COLO668 (cell line): ENCODE measurements around the gene SRD5A1.

ENCODE experiments used
- DNase-seq: peaks from one replicate; lab custom pipeline; 2025; ENCODE audit not compliant: unreplicated experiment; lab: John Stamatoyannopoulos, UW

SRD5A1 gene

GRCh38 chr5:6711409-6712141 is 78.3 kb downstream of the SRD5A1 start:
- no peak for DNase-seq

GRCh38 chr5:6712142-6712576 is 78.9 kb downstream of the SRD5A1 start:
- DNase-seq: peak; percentile 73

- peak; percentile 99 for DNase-seq
Measured at GRCh38 chr5:6712577-6713273, 79.5 kb downstream of the SRD5A1 start.

- DNase-seq: peak; percentile 76
Measured at GRCh38 chr5:6713274-6714225, 80.3 kb downstream of the SRD5A1 start, which contains the start of gene TENT4A. Gene TENT4A, plus strand, starts transcription at chr5:6713432. Its CDS starts 552 bp downstream, at chr5:6713984.

- DNase-seq: peak; percentile 73
Measured at GRCh38 chr5:6714226-6715041, 81.2 kb downstream of the SRD5A1 start.

GRCh38 chr5:6715271-6715670 is 82.0 kb downstream of the SRD5A1 start:
- DNase-seq: no peak

GRCh38 chr5:6715758-6716628 is 82.8 kb downstream of the SRD5A1 start:
- DNase-seq: no peak

- DNase-seq: no peak
Measured at GRCh38 chr5:6716629-6717149, 83.4 kb downstream of the SRD5A1 start.

- DNase-seq: no peak
Measured at GRCh38 chr5:6717247-6717646, 84.0 kb downstream of the SRD5A1 start.

- no peak for DNase-seq
Measured at GRCh38 chr5:6717687-6718086, 84.4 kb downstream of the SRD5A1 start.

- DNase-seq: no peak
Measured at GRCh38 chr5:6718161-6718681, 85.0 kb downstream of the SRD5A1 start.

- no peak for DNase-seq
Measured at GRCh38 chr5:6718718-6719117, 85.5 kb downstream of the SRD5A1 start.

GRCh38 chr5:6719417-6719816 is 86.2 kb downstream of the SRD5A1 start:
- no peak for DNase-seq

- no peak for DNase-seq
Measured at GRCh38 chr5:6719896-6720560, 86.8 kb downstream of the SRD5A1 start.

- no peak for DNase-seq
Measured at GRCh38 chr5:6720561-6720921, 87.3 kb downstream of the SRD5A1 start.

- DNase-seq: no peak
Measured at GRCh38 chr5:6721442-6721841, 88.2 kb downstream of the SRD5A1 start.

- DNase-seq: no peak
Measured at GRCh38 chr5:6722015-6722414, 88.8 kb downstream of the SRD5A1 start.

GRCh38 chr5:6723122-6723815 is 90.0 kb downstream of the SRD5A1 start:
- no peak for DNase-seq
